ENCODE measurements around the gene PIR. TPM values are rescaled to one million over a fixed set of nuclear protein-coding genes. Genes with fewer than 3 reads are reported as not detected.

The PIR gene
- polyA plus RNA-seq, 1 donor from 2014 or later, result 0.81 TPM

DNA sequence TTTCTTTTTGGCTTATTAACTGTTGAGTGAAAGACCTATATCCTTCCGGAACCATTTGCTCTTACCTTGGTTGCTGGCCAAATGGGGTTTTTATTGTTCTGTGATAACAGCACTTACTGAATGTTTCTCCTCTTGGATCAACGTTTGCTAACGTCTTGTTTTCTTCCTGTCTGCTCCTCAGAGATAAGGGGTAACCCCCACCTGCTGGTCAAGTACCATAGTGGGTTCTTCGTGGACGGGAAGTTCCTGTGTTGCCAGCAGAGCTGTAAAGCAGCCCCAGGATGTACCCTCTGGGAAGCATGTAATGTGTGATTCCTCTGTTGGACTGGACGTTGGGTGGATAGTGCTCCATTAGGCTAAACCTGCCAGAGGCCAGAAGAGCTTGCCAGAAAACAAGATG, 22.8 kb upstream of the PIR start:
- TF ChIP-seq EZH2 (IDR thresholded peaks at IDR 0.05; ENCODE audit: borderline replicate concordance, insufficient read depth, low read length, poor library complexity, severe bottlenecking) (no peak), POLR2AphosphoS5 (IDR thresholded peaks at IDR 0.05) (no peak), MXI1 (conservative IDR thresholded peaks at IDR 0.05; ENCODE audit: poor library complexity, severe bottlenecking) (no peak), TAF1 (IDR thresholded peaks at IDR 0.05; ENCODE audit: low read depth) (no peak), EP300 (conservative IDR thresholded peaks at IDR 0.05; ENCODE audit: poor library complexity, severe bottlenecking) (no peak), SMC3 (conservative IDR thresholded peaks at IDR 0.05; ENCODE audit: poor library complexity) (no peak)
- TF ChIP-seq, protein P1, sequence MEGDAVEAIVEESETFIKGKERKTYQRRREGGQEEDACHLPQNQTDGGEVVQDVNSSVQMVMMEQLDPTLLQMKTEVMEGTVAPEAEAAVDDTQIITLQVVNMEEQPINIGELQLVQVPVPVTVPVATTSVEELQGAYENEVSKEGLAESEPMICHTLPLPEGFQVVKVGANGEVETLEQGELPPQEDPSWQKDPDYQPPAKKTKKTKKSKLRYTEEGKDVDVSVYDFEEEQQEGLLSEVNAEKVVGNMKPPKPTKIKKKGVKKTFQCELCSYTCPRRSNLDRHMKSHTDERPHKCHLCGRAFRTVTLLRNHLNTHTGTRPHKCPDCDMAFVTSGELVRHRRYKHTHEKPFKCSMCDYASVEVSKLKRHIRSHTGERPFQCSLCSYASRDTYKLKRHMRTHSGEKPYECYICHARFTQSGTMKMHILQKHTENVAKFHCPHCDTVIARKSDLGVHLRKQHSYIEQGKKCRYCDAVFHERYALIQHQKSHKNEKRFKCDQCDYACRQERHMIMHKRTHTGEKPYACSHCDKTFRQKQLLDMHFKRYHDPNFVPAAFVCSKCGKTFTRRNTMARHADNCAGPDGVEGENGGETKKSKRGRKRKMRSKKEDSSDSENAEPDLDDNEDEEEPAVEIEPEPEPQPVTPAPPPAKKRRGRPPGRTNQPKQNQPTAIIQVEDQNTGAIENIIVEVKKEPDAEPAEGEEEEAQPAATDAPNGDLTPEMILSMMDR (IDR thresholded peaks at IDR 0.05; ENCODE audit: poor library complexity, severe bottlenecking), result no peak
- Histone ChIP-seq H3K9me3 (ENCODE audit: low read length) (no peaks in the 10 kb centered on the region), H2AFZ (ENCODE audit: low read depth, low read length) (no peak overlapping the region), H3F3A (ENCODE audit: insufficient read depth, low read length, poor library complexity, severe bottlenecking) (no peaks in the 10 kb centered on the region), H3K9me2 (ENCODE audit: insufficient read depth, low read length) (no peaks in the 10 kb centered on the region), H3K27ac (ENCODE audit: low read length) (no peak overlapping the region), H4K20me1 (ENCODE audit: insufficient read depth) (no peaks in the 10 kb centered on the region), H3K4me3 (ENCODE audit: low read length) (no peak overlapping the region), H3K9ac (ENCODE audit: low read length) (no peak overlapping the region), H3K79me2 (replicated peaks; ENCODE audit: insufficient read depth, low read length) (no peaks in the 10 kb centered on the region), H3K27me3 (ENCODE audit: insufficient read depth, low read depth, low read length) (no peaks in the 10 kb centered on the region), H3K4me2 (ENCODE audit: low read length) (no peak overlapping the region), H3K36me3 (ENCODE audit: insufficient read depth, low read length) (no peaks in the 10 kb centered on the region)

DNA sequence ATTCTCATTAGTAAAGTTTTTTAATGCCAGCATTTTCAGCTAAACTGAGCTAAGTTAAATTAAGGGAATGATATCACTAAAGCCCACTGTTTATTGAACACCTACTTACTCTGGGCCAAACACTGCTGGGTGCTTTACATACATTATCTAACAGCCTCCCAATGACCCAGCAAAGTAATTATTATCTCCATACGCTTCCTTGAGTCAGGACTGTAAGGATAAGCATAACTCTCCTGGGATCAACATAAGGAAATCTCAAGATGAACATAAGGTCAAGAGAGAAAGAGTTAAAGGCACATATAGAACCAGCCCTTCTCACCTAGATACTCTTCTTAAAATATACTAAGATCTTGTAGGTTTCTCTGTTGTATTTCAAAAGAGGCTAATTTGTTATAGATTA, 21.1 kb upstream of the PIR start:
- no peak overlapping the region for H2AFZ ChIP-seq (ENCODE audit: low read depth, low read length)
- H3K9ac ChIP-seq (ENCODE audit: low read length), result no peak overlapping the region
- no peak overlapping the region for H3K27ac ChIP-seq (ENCODE audit: low read length)
- H3F3A ChIP-seq (ENCODE audit: insufficient read depth, low read length, poor library complexity, severe bottlenecking), result no peaks in the 10 kb centered on the region
- TF ChIP-seq SMC3 (conservative IDR thresholded peaks at IDR 0.05; ENCODE audit: poor library complexity) (no peak), MXI1 (conservative IDR thresholded peaks at IDR 0.05; ENCODE audit: poor library complexity, severe bottlenecking) (no peak)
- H3K9me3 ChIP-seq (ENCODE audit: low read length), result no peaks in the 10 kb centered on the region
- no peaks in the 10 kb centered on the region for H3K79me2 ChIP-seq (replicated peaks; ENCODE audit: insufficient read depth, low read length)
- no peaks in the 10 kb centered on the region for H3K9me2 ChIP-seq (ENCODE audit: insufficient read depth, low read length)
- no peaks in the 10 kb centered on the region for H4K20me1 ChIP-seq (ENCODE audit: insufficient read depth)
- H3K4me3 ChIP-seq (ENCODE audit: low read length), result no peak overlapping the region
- H3K4me2 ChIP-seq (ENCODE audit: low read length), result no peak overlapping the region
- no peaks in the 10 kb centered on the region for H3K36me3 ChIP-seq (ENCODE audit: insufficient read depth, low read length)
- no peaks in the 10 kb centered on the region for H3K27me3 ChIP-seq (ENCODE audit: insufficient read depth, low read depth, low read length)

DNA sequence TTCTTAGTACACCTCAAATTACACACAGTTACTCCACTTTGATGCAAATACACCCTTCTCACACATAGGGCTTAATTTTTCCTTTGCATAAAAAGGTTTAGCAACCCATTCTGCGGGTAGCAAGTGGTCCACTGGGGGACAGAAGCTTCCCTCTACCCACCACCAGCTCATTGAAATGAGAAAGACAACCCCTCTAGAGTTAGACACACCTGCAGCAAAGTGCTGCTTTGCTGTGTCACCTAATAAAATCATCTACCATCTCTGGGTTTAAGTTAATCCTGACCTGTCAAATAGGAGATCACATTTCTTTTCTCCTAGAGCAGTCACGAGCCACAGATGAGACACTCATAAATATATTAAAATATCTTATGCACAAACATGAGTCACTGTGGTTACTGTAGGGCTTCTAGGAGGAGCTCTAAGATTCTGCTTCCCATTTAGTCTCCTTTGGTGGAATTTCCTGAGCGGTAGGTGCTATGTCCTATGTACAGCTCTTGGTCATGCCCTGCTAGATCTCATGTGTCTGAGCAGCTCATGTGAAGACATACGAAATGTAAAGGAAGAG, 19.4 kb upstream of the PIR start:
- H3K27me3 ChIP-seq (ENCODE audit: insufficient read depth, low read depth, low read length), result no peaks in the 10 kb centered on the region
- no peaks in the 10 kb centered on the region for H3K36me3 ChIP-seq (ENCODE audit: insufficient read depth, low read length)
- no peak overlapping the region for H3K4me3 ChIP-seq (ENCODE audit: low read length)
- H3K27ac ChIP-seq (ENCODE audit: low read length), result no peak overlapping the region
- H2AFZ ChIP-seq (ENCODE audit: low read depth, low read length), result no peak overlapping the region
- H4K20me1 ChIP-seq (ENCODE audit: insufficient read depth), result no peaks in the 10 kb centered on the region
- H3K79me2 ChIP-seq (replicated peaks; ENCODE audit: insufficient read depth, low read length), result no peaks in the 10 kb centered on the region
- no peaks in the 10 kb centered on the region for H3K9me3 ChIP-seq (ENCODE audit: low read length)
- no peaks in the 10 kb centered on the region for H3K9me2 ChIP-seq (ENCODE audit: insufficient read depth, low read length)
- H3F3A ChIP-seq (ENCODE audit: insufficient read depth, low read length, poor library complexity, severe bottlenecking), result no peaks in the 10 kb centered on the region
- no peak overlapping the region for H3K4me2 ChIP-seq (ENCODE audit: low read length)
- TF ChIP-seq POLR2AphosphoS5 (IDR thresholded peaks at IDR 0.05) (no peak), RAD21 (conservative IDR thresholded peaks at IDR 0.05) (no peak), TAF1 (IDR thresholded peaks at IDR 0.05; ENCODE audit: low read depth) (no peak), EZH2 (IDR thresholded peaks at IDR 0.05; ENCODE audit: borderline replicate concordance, insufficient read depth, low read length, poor library complexity, severe bottlenecking) (no peak), MXI1 (conservative IDR thresholded peaks at IDR 0.05; ENCODE audit: poor library complexity, severe bottlenecking) (no peak), EP300 (conservative IDR thresholded peaks at IDR 0.05; ENCODE audit: poor library complexity, severe bottlenecking) (no peak), SMC3 (conservative IDR thresholded peaks at IDR 0.05; ENCODE audit: poor library complexity) (no peak)
- TF ChIP-seq, protein P1 (IDR thresholded peaks at IDR 0.05; ENCODE audit: poor library complexity, severe bottlenecking), result no peak
- TF ChIP-seq, protein P2, sequence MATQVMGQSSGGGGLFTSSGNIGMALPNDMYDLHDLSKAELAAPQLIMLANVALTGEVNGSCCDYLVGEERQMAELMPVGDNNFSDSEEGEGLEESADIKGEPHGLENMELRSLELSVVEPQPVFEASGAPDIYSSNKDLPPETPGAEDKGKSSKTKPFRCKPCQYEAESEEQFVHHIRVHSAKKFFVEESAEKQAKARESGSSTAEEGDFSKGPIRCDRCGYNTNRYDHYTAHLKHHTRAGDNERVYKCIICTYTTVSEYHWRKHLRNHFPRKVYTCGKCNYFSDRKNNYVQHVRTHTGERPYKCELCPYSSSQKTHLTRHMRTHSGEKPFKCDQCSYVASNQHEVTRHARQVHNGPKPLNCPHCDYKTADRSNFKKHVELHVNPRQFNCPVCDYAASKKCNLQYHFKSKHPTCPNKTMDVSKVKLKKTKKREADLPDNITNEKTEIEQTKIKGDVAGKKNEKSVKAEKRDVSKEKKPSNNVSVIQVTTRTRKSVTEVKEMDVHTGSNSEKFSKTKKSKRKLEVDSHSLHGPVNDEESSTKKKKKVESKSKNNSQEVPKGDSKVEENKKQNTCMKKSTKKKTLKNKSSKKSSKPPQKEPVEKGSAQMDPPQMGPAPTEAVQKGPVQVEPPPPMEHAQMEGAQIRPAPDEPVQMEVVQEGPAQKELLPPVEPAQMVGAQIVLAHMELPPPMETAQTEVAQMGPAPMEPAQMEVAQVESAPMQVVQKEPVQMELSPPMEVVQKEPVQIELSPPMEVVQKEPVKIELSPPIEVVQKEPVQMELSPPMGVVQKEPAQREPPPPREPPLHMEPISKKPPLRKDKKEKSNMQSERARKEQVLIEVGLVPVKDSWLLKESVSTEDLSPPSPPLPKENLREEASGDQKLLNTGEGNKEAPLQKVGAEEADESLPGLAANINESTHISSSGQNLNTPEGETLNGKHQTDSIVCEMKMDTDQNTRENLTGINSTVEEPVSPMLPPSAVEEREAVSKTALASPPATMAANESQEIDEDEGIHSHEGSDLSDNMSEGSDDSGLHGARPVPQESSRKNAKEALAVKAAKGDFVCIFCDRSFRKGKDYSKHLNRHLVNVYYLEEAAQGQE (IDR thresholded peaks at IDR 0.05; ENCODE audit: borderline replicate concordance), result no peak
- no peak overlapping the region for H3K9ac ChIP-seq (ENCODE audit: low read length)

All from neural cell (in vitro differentiated cells).